Measurements from ENCODE around the gene SAFB. TPM values are rescaled to one million over a fixed set of nuclear protein-coding genes. Genes with fewer than 3 reads are reported as not detected.
A peak's percentile ranks its signal among the peaks of the same experiment; 100 is the strongest.

Gene SAFB
- total and polyA plus RNA-seq, 2 experiments from 2014 or later = 36.5 to 49.4 TPM

- WGBS, 2 experiments (ENCODE audit: low coverage in 1 of 2, low lambda C conversion rate in 2 of 2, missing lambda C conversion rate in 2 of 2) = 83 to 84% methylated on average over 9 of the region's 9 CpGs
- H3K79me2 ChIP-seq (ENCODE audit: insufficient read depth) = peaks cover 100% of the 10 kb centered on the region
- peaks cover 34% of the 10 kb centered on the region for H3F3A ChIP-seq (ENCODE audit: insufficient read depth)
- no peaks in the 10 kb centered on the region for H3K9me3 ChIP-seq (ENCODE audit: low read depth)
- H3K27me3 ChIP-seq (replicated peaks; ENCODE audit: insufficient read depth) = no peaks in the 10 kb centered on the region
- DNase-seq = no peak
- no peak overlapping the region for H2AFZ ChIP-seq
- TF ChIP-seq EZH2 (IDR thresholded peaks at IDR 0.05; ENCODE audit: insufficient read depth, poor library complexity, severe bottlenecking) (no peak), EZH2phosphoT487 (IDR thresholded peaks at IDR 0.05; ENCODE audit: insufficient read depth, low read depth) (no peak)
- H3K36me3 ChIP-seq (ENCODE audit: low read depth) = peaks cover 41% of the 10 kb centered on the region; the same call in 1 of the 2 replicates
- no peak overlapping the region for H3K4me2 ChIP-seq (ENCODE audit: unreplicated experiment)
- no peak overlapping the region for H3K4me3 ChIP-seq
- H4K20me1 ChIP-seq (ENCODE audit: insufficient read depth) = peaks cover 9% of the 10 kb centered on the region; the same call in 1 of the 2 replicates
- in situ Hi-C loops (cut with MboI) = no loop called here
- H3K27ac ChIP-seq = no peak overlapping the region
- H3K9me2 ChIP-seq (ENCODE audit: insufficient read depth) = no peaks in the 10 kb centered on the region
- no peak overlapping the region for H3K9ac ChIP-seq
- peaks cover 48% of the 10 kb centered on the region for H3K4me1 ChIP-seq (ENCODE audit: insufficient read depth)
Measured at GRCh38 chr19:5628919-5629481, 6.1 kb downstream of the SAFB start.

- Histone ChIP-seq H3K9me3 (ENCODE audit: low read depth) (no peaks in the 10 kb centered on the region), H3F3A (ENCODE audit: insufficient read depth) (peaks cover 45% of the 10 kb centered on the region), H3K4me2 (ENCODE audit: unreplicated experiment) (peak overlapping the region; percentile 13), H3K79me2 (ENCODE audit: insufficient read depth) (peaks cover 100% of the 10 kb centered on the region), H2AFZ (no peak overlapping the region; the same call in 1 of the 2 replicates), H3K4me3 (0 out of 2 replicates have a peak overlapping the region, but pooled peaks have one; percentile 9), H3K27me3 (replicated peaks; ENCODE audit: insufficient read depth) (no peaks in the 10 kb centered on the region), H3K9me2 (ENCODE audit: insufficient read depth) (no peaks in the 10 kb centered on the region), H3K4me1 (ENCODE audit: insufficient read depth) (peaks cover 31% of the 10 kb centered on the region), H3K36me3 (ENCODE audit: low read depth) (peaks cover 34% of the 10 kb centered on the region; the same call in 1 of the 2 replicates), H3K27ac (peak overlapping the region; percentile 57), H4K20me1 (ENCODE audit: insufficient read depth) (peaks cover 9% of the 10 kb centered on the region; the same call in 1 of the 2 replicates), H3K9ac (peak overlapping the region; percentile 30)
- DNase-seq = peak; percentile 53
- 19 to 26% methylated on average over 9 of the region's 9 CpGs for WGBS, 2 experiments (ENCODE audit: low coverage in 1 of 2, low lambda C conversion rate in 2 of 2, missing lambda C conversion rate in 2 of 2)
- in situ Hi-C loops (cut with MboI) = no loop called here
- TF ChIP-seq EZH2 (IDR thresholded peaks at IDR 0.05; ENCODE audit: insufficient read depth, poor library complexity, severe bottlenecking) (no peak), EZH2phosphoT487 (IDR thresholded peaks at IDR 0.05; ENCODE audit: insufficient read depth, low read depth) (no peak)
Measured at GRCh38 chr19:5631567-5632240, 8.8 kb downstream of the SAFB start.

- Histone ChIP-seq H3K9me3 (ENCODE audit: low read depth) (no peaks in the 10 kb centered on the region), H3K9me2 (ENCODE audit: insufficient read depth) (no peaks in the 10 kb centered on the region), H3F3A (ENCODE audit: insufficient read depth) (peaks cover 45% of the 10 kb centered on the region), H3K79me2 (ENCODE audit: insufficient read depth) (peaks cover 100% of the 10 kb centered on the region), H3K9ac (0 out of 2 replicates have a peak overlapping the region, but pooled peaks have one; percentile 30), H3K36me3 (ENCODE audit: low read depth) (peaks cover 31% of the 10 kb centered on the region; the same call in 1 of the 2 replicates), H3K27me3 (replicated peaks; ENCODE audit: insufficient read depth) (no peaks in the 10 kb centered on the region), H3K4me1 (ENCODE audit: insufficient read depth) (peaks cover 30% of the 10 kb centered on the region), H3K27ac (peak overlapping the region; percentile 57), H3K4me2 (ENCODE audit: unreplicated experiment) (peak overlapping the region; percentile 13), H4K20me1 (ENCODE audit: insufficient read depth) (peaks cover 9% of the 10 kb centered on the region; the same call in 1 of the 2 replicates), H3K4me3 (no peak overlapping the region), H2AFZ (no peak overlapping the region)
- in situ Hi-C loops (cut with MboI) = no loop called here
- WGBS, 2 experiments (ENCODE audit: low coverage in 1 of 2, low lambda C conversion rate in 2 of 2, missing lambda C conversion rate in 2 of 2) = 62 to 64% methylated on average over 4 of the region's 4 CpGs
- TF ChIP-seq EZH2phosphoT487 (IDR thresholded peaks at IDR 0.05; ENCODE audit: insufficient read depth, low read depth) = no peak
- TF ChIP-seq EZH2 (IDR thresholded peaks at IDR 0.05; ENCODE audit: insufficient read depth, poor library complexity, severe bottlenecking) = no peak
- DNase-seq = no peak
Measured at GRCh38 chr19:5632241-5632612, 9.3 kb downstream of the SAFB start.

- Histone ChIP-seq H3K36me3 (ENCODE audit: low read depth) (peaks cover 27% of the 10 kb centered on the region; the same call in 1 of the 2 replicates), H3K4me1 (ENCODE audit: insufficient read depth) (peaks cover 29% of the 10 kb centered on the region), H3K9me3 (ENCODE audit: low read depth) (no peaks in the 10 kb centered on the region), H3K79me2 (ENCODE audit: insufficient read depth) (peaks cover 100% of the 10 kb centered on the region), H3K9ac (no peak overlapping the region), H2AFZ (no peak overlapping the region), H4K20me1 (ENCODE audit: insufficient read depth) (peaks cover 9% of the 10 kb centered on the region; the same call in 1 of the 2 replicates), H3F3A (ENCODE audit: insufficient read depth) (peaks cover 45% of the 10 kb centered on the region), H3K27ac (peak overlapping the region; percentile 57), H3K27me3 (replicated peaks; ENCODE audit: insufficient read depth) (no peaks in the 10 kb centered on the region), H3K4me3 (no peak overlapping the region), H3K4me2 (ENCODE audit: unreplicated experiment) (peak overlapping the region; percentile 13), H3K9me2 (ENCODE audit: insufficient read depth) (no peaks in the 10 kb centered on the region)
- DNase-seq = peak; percentile 20
- WGBS, 2 experiments (ENCODE audit: low coverage in 1 of 2, low lambda C conversion rate in 2 of 2, missing lambda C conversion rate in 2 of 2) = 50 to 56% methylated on average over 5 of the region's 5 CpGs
- no peak for TF ChIP-seq EZH2phosphoT487 (IDR thresholded peaks at IDR 0.05; ENCODE audit: insufficient read depth, low read depth)
- TF ChIP-seq EZH2 (IDR thresholded peaks at IDR 0.05; ENCODE audit: insufficient read depth, poor library complexity, severe bottlenecking) = no peak
- in situ Hi-C loops (cut with MboI) = no loop called here
Measured at GRCh38 chr19:5632657-5633056, 9.8 kb downstream of the SAFB start.
